GM12874 (cell line): Measurements from ENCODE around the gene FH.

ENCODE experiments used
- TF ChIP-seq, protein P1 (sequence below): IDR thresholded peaks from 2 replicates; pipeline ENCODE4 v1.5.1; 2011; ENCODE audit warnings: low read depth, mild to moderate bottlenecking, control low read depth, low read length, moderate library complexity; ENCODE audit not compliant: insufficient read depth

Gene FH

GRCh38 chr1:241485554-241485992 is 34.0 kb downstream of the FH start:
- TF ChIP-seq, protein P1, sequence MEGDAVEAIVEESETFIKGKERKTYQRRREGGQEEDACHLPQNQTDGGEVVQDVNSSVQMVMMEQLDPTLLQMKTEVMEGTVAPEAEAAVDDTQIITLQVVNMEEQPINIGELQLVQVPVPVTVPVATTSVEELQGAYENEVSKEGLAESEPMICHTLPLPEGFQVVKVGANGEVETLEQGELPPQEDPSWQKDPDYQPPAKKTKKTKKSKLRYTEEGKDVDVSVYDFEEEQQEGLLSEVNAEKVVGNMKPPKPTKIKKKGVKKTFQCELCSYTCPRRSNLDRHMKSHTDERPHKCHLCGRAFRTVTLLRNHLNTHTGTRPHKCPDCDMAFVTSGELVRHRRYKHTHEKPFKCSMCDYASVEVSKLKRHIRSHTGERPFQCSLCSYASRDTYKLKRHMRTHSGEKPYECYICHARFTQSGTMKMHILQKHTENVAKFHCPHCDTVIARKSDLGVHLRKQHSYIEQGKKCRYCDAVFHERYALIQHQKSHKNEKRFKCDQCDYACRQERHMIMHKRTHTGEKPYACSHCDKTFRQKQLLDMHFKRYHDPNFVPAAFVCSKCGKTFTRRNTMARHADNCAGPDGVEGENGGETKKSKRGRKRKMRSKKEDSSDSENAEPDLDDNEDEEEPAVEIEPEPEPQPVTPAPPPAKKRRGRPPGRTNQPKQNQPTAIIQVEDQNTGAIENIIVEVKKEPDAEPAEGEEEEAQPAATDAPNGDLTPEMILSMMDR = peak; percentile 41

DNA sequence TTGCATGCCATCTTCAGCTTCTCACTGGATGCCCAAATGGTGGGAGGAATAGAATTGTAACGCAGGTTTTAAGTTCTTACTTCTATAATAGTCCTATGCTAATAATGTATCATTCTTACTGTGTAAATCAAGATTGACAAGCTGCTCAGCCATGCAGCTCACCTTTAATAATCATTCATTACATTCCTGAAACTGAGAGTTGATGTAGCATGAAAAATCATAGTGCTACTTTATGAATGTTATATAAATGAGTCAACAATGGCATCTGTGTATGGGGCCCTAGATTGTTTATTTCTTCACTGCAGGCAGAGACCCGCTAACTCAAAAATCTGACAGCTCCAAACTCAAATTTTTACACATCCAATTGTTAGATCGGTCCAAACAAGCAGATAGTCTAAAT is 34.4 kb downstream of the FH start:
- TF ChIP-seq, protein P1 = no peak

GRCh38 chr1:241482761-241483250 is 36.7 kb downstream of the FH start:
- TF ChIP-seq, protein P1 = no peak

GRCh38 chr1:241479294-241479693 is 40.3 kb downstream of the FH start:
- TF ChIP-seq, protein P1 = no peak

- TF ChIP-seq, protein P1 = no peak
Measured at GRCh38 chr1:241475671-241476070, 43.9 kb downstream of the FH start.

GRCh38 chr1:241473026-241473425 is 46.5 kb downstream of the FH start:
- TF ChIP-seq, protein P1 = no peak

GRCh38 chr1:241470908-241471590 is 48.5 kb downstream of the FH start:
- TF ChIP-seq, protein P1 = no peak
